GM12873 (cell line): ENCODE results near the gene FOXF2.

Source experiments
- TF ChIP-seq, protein P1 (sequence below): IDR thresholded peaks from 2 replicates; pipeline ENCODE4 v1.5.1; 2012; ENCODE audit warnings: low read depth, mild to moderate bottlenecking, moderate library complexity, low read length, control low read depth; ENCODE audit not compliant: insufficient read depth; ENCODE audit errors: missing control alignments

Gene FOXF2

DNA sequence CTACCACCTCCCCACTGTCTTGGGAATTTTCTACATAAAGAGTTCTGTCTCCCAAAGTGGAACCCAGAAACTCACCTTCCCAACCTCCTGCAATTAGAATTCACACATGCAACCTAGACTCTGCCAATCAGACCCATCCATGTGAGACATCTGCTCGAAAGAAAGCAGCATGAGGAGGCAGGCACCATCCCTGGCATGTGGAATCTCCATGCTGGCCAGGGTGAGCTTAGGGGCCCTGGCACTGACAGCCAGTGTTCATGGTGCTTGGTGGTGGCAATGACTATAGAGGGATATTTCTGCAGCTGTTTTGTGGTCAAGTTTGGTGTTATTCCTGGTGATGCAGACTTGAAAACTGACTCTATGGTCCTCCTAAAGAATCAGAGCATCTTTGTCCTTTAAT is 17.4 kb upstream of the FOXF2 start:
- TF ChIP-seq, protein P1, sequence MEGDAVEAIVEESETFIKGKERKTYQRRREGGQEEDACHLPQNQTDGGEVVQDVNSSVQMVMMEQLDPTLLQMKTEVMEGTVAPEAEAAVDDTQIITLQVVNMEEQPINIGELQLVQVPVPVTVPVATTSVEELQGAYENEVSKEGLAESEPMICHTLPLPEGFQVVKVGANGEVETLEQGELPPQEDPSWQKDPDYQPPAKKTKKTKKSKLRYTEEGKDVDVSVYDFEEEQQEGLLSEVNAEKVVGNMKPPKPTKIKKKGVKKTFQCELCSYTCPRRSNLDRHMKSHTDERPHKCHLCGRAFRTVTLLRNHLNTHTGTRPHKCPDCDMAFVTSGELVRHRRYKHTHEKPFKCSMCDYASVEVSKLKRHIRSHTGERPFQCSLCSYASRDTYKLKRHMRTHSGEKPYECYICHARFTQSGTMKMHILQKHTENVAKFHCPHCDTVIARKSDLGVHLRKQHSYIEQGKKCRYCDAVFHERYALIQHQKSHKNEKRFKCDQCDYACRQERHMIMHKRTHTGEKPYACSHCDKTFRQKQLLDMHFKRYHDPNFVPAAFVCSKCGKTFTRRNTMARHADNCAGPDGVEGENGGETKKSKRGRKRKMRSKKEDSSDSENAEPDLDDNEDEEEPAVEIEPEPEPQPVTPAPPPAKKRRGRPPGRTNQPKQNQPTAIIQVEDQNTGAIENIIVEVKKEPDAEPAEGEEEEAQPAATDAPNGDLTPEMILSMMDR: no peak

- TF ChIP-seq, protein P1: no peak
Measured at GRCh38 chr6:1372690-1373089, 16.7 kb upstream of the FOXF2 start.

DNA sequence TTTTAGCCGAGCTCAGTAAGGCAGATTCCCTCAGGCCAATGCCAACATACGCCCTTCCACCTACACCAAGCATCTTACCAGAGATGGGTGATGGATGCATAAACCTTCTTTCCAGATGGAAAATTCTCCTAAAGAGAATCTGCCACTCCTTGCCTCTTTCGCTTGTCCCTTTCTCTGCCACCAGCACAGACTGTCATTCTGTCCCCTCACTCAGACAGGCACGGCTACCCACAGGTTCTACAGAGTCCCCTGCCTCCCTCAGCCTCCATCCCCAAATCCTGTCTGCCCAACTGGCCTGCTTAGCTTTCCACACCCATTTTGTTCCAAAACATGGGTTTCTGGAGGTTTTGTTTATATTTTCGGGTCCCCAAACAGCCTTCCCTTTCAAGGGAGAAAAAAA is 12.7 kb upstream of the FOXF2 start:
- TF ChIP-seq, protein P1: no peak

DNA sequence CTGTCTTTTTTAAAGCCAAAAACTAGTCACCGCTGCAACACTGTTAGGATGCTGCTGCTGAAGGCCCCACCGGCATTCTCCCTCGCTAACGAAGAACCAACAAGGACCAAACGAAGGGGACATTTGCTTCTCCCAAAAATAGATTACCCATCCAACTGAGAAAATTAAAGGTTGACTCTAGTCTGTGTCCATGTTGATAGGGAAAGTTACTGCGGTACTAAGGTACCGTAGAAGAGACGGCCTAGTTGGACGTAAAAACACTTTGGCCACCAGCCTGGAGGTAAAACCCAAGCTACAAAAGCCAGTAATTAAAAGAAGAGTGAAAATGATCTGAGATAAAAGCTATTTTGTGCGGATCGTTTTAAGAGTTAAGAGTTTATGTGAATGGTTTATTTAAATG is 11.8 kb upstream of the FOXF2 start:
- TF ChIP-seq, protein P1: no peak

- TF ChIP-seq, protein P1: no peak
Measured at GRCh38 chr6:1378065-1379016, 11.0 kb upstream of the FOXF2 start.

- TF ChIP-seq, protein P1: no peak
Measured at GRCh38 chr6:1379017-1379787, 10.2 kb upstream of the FOXF2 start.

- TF ChIP-seq, protein P1: no peak
Measured at GRCh38 chr6:1379788-1380147, 9.6 kb upstream of the FOXF2 start.
